Kidney glomerular epithelial cell (primary cell): Measurements from ENCODE around the gene MED1.

ENCODE experiments used
- DNase-seq: peaks from one replicate; lab custom pipeline; 2025; lab: John Stamatoyannopoulos, UW

MED1 gene

DNA sequence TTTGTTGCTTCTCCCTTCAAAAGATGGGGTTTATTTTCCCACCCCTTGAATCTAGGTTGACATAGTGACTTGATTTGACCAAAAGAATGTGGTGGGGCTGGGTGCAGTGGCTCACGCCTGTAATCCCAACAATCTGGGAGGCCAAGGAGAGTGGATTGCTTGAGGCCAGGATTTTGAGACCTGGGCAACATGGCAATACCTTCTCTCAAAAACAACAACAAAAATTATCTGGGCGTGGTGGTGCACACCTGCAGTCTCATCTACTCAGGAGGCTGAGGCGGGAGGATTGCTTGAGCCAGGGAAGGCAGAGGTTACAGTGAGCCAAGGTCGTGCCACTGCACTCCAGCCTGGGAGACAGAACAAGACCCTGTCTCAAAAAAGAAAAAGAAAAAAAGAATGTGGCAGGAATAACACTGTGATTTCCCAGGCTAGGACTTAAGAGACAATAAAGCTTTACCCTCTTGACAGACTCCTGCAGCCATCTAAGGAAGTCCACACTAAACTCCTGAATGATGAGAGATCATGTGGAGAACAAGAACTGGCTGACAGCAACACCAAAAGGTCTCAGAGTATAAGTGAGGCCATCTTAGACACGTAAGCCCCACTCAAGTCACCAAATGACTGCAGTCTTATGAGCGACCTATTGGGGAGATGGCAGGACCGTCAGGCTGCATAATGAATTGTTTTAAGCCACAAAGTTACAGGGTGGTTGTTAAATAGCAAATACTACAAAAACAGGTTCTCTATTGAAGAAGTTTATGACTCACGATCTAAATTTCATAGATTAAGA, 86.6 kb downstream of the MED1 start:
- no peak for DNase-seq

GRCh38 chr17:39361064-39361463, 90.0 kb downstream of the MED1 start:
- DNase-seq: no peak

- DNase-seq: no peak
Measured at GRCh38 chr17:39360537-39360936, 90.5 kb downstream of the MED1 start.

GRCh38 chr17:39359994-39360393, 91.1 kb downstream of the MED1 start:
- no peak for DNase-seq

- no peak for DNase-seq
Measured at GRCh38 chr17:39357986-39358385, 93.1 kb downstream of the MED1 start.

DNA sequence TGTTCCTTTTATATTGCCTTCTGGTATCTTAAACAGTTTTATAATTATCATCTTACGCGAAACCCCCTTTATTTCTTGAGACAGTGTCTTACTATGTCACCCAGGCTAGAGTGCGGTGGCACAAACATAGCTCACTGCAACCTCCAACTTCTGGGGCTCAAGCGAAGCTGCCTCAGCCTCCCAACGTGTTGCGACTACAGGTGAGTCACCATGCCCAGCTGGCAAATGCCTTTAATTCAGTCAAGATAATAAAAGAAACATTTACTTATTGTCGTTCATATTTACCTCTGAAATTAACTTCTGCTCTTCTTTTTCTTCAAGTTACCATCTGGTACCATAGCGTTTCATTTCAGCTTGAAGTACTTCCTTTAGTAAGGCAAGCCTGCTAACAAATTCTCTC, 93.6 kb downstream of the MED1 start:
- no peak for DNase-seq
